Loucy (cell line): ENCODE data around the gene LRRC4B.
"Not testable (repeated sequence)": the region's sequence is repeated elsewhere in the genome, so short reads cannot be mapped to it uniquely, and the experiment has no call there.

ENCODE experiments used
- H2AFZ ChIP-seq: fragments of 200-600 bp; sonication (generic); 2 replicates; pipeline ENCODE4 v1.6.0; 2016; ENCODE audit warnings: antibody characterized with exemption, mild to moderate bottlenecking, low read length, moderate library complexity
- H3F3A ChIP-seq: fragments of 200-600 bp; 2 replicates; pipeline ENCODE4 v1.6.0; 2016; ENCODE audit warnings: antibody characterized with exemption, low read depth, mild to moderate bottlenecking
- H3K27me3 ChIP-seq: fragments of 200-600 bp; sonication (generic); 2 replicates; pipeline ENCODE4 v1.6.1; 2014; ENCODE audit warnings: low read length, mild to moderate bottlenecking; ENCODE audit not compliant: insufficient read depth, poor library complexity, severe bottlenecking
- H3K36me3 ChIP-seq: fragments of 200-600 bp; sonication (generic); 2 replicates; pipeline ENCODE4 v1.6.1; 2016; ENCODE audit warnings: low read length; ENCODE audit not compliant: insufficient read depth
- H3K4me1 ChIP-seq: fragments of 200-600 bp; sonication (generic); 2 replicates; pipeline ENCODE4 v1.5.1; 2014; ENCODE audit warnings: low read length, mild to moderate bottlenecking; ENCODE audit not compliant: insufficient read depth, poor library complexity, severe bottlenecking
- H3K4me2 ChIP-seq: fragments of 200-600 bp; sonication (generic); 2 replicates; pipeline ENCODE4 v1.6.0; 2014; ENCODE audit warnings: antibody characterized with exemption, low read length, low read depth, mild to moderate bottlenecking; ENCODE audit not compliant: poor library complexity, severe bottlenecking
- H3K4me3 ChIP-seq: fragments of 200-600 bp; sonication (generic); 2 replicates; pipeline ENCODE4 v1.5.1; 2014; ENCODE audit warnings: low read length, mild to moderate bottlenecking, mixed read lengths; ENCODE audit not compliant: poor library complexity, severe bottlenecking
- H3K79me2 ChIP-seq: fragments of 200-600 bp; sonication (generic); 2 replicates; pipeline ENCODE4 v1.6.1; 2014; ENCODE audit warnings: low read length; ENCODE audit not compliant: insufficient read depth
- H3K9ac ChIP-seq: fragments of 200-600 bp; sonication (generic); 2 replicates; pipeline ENCODE4 v1.6.0; 2014; ENCODE audit warnings: mild to moderate bottlenecking, low read depth, low read length, moderate library complexity; ENCODE audit not compliant: poor library complexity, severe bottlenecking
- H3K9me2 ChIP-seq: fragments of 200-600 bp; sonication (generic); replicated peaks from 2 replicates; pipeline ENCODE4 v1.6.1; 2016; ENCODE audit warnings: low read depth, low read length, mixed read lengths
- H3K9me3 ChIP-seq: fragments of 200-600 bp; sonication (generic); 2 replicates; pipeline ENCODE4 v1.6.1; 2014; ENCODE audit warnings: mild to moderate bottlenecking, antibody characterized with exemption, low read length, low read depth; ENCODE audit not compliant: insufficient read depth
- H4K20me1 ChIP-seq: fragments of 200-600 bp; sonication (generic); 2 replicates; pipeline ENCODE4 v1.6.0; 2014; ENCODE audit warnings: antibody characterized with exemption, low read length, mild to moderate bottlenecking; ENCODE audit not compliant: insufficient read depth, poor library complexity, severe bottlenecking
- CTCF ChIP-seq: fragments of 200-600 bp; sonication (generic); conservative IDR thresholded peaks from 2 replicates; pipeline ENCODE4 v1.5.1; 2014; ENCODE audit warnings: mild to moderate bottlenecking, antibody characterized with exemption, low read length
- EZH2phosphoT487 ChIP-seq: fragments of 200-600 bp; IDR thresholded peaks from 2 replicates; pipeline ENCODE4 v1.6.1; 2018; ENCODE audit warnings: antibody characterized with exemption, mild to moderate bottlenecking, moderate library complexity, borderline replicate concordance

Gene LRRC4B, protein sequence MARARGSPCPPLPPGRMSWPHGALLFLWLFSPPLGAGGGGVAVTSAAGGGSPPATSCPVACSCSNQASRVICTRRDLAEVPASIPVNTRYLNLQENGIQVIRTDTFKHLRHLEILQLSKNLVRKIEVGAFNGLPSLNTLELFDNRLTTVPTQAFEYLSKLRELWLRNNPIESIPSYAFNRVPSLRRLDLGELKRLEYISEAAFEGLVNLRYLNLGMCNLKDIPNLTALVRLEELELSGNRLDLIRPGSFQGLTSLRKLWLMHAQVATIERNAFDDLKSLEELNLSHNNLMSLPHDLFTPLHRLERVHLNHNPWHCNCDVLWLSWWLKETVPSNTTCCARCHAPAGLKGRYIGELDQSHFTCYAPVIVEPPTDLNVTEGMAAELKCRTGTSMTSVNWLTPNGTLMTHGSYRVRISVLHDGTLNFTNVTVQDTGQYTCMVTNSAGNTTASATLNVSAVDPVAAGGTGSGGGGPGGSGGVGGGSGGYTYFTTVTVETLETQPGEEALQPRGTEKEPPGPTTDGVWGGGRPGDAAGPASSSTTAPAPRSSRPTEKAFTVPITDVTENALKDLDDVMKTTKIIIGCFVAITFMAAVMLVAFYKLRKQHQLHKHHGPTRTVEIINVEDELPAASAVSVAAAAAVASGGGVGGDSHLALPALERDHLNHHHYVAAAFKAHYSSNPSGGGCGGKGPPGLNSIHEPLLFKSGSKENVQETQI

DNA sequence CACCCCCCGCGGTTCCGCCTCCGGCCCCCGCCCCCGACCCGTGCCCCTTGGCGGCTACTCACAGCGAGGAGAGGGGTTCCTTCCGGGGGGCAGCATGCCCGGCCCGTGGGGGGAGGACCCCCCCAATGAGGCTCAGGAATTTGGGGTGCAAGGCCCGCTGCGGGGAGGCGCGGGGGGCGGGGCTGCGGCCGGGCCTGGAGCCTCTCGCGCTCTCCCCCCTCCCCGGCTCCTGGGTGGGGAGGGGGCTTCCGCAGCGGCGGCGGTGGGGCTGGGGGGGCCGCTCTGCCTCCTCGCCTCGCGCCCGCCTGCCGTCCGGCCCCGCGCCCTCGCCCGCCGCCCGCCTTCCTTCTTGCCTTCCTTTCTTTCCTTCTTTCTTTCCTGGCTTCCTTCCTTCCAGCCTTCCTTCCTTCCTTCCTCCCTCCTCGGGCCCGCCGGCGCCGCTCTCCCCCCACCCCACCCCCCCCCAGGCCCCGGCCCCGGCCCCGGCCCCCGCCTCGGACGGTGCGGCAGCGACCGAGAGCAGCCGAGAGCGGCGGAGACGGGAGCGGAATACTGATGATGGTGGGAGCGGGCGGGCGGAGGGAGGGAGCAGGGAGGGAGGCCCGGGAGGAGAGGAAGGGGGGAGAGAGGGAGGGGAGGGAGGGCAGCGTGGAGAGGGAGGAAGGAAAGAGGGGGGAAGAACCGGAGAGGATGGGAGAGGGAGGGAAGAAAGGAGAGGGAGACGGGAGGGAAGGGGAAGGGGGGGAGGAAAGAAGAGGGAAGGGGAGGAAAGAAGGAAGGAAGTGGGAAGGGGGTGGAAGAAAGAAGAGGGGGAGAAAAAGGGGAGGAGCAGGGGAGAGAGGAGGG is at the start of gene LRRC4B:
LRRC4B (minus strand) TSS at position 554 of the 846 bp plus-strand sequence. CDS start 19,597 bp downstream, outside the sequence.
- Histone ChIP-seq H3K79me2 (no peaks in the 10 kb centered on the region), H3F3A (no peaks in the 10 kb centered on the region), H3K9ac (no peak within 1 kb of the TSS), H3K9me3 (no peaks in the 10 kb centered on the region), H4K20me1 (no peaks in the 10 kb centered on the region), H3K36me3 (no peaks in the 10 kb centered on the region), H3K4me2 (no peak within 1 kb of the TSS), H2AFZ (no peak within 1 kb of the TSS), H3K4me3 (no peak within 1 kb of the TSS), H3K27me3 (no peaks in the 10 kb centered on the region), H3K9me2 (no peaks in the 10 kb centered on the region), H3K4me1 (no peaks in the 10 kb centered on the region)
- TF ChIP-seq EZH2phosphoT487 (no peak), CTCF (no peak)

- H3K9me3 ChIP-seq, H3K9me2 ChIP-seq, H3K36me3 ChIP-seq, H3K4me2 ChIP-seq, H3K79me2 ChIP-seq, H3K9ac ChIP-seq, H3F3A ChIP-seq, H3K27me3 ChIP-seq, H3K4me3 ChIP-seq, H3K4me1 ChIP-seq, H2AFZ ChIP-seq, H4K20me1 ChIP-seq: not testable (repeated sequence)
Observed at GRCh38 chr19:50612504-50613404, 44.5 kb upstream of the LRRC4B start.

DNA sequence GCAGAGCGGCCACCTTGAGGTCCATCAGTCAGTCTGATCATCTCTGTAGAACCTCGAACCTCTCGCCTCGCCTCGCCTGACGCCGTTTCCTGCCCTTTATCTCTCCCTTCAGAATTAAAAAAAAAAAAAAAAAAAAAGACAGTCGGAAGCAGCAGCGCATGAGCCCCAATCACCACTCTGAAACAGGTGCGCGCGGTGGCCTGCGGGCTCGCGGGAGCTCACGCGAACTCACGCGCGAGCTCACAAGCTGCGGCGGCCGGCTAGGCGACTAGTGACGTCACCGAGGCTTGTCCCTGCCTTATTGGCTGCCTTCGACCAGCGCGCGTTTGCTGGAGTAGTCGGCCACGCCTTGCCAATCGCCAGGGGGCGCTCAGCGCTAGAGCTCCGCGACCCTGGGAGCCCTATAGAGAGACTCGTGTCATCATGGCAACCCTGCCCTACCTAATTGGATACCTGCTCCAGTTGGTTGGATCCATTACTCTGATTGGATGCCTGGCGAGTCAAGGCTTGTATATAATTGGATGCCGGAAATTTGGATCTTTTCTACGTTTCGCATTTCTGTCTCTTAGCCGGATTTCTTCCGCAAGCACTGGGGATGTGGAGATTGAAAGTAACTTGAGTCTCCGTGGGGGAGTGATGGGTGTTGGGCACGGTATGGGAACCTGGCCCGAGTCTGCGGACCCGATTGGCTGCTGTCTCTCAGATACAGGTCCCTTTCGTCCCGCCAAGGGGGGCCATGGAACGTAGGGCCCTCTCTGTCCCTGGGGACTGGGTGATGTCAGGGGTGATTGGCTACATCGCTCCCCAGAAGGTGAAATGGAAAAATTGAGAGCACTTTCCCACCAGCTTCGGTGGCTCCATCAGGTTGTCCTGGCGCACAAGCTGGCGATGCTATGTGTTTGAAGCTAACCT is 39.9 kb upstream of the LRRC4B start:
- Histone ChIP-seq H3K27me3 (no peaks in the 10 kb centered on the region), H3K4me1 (no peaks in the 10 kb centered on the region), H2AFZ (no peak overlapping the region), H3K4me3 (no peak overlapping the region), H3K36me3 (no peaks in the 10 kb centered on the region), H3K9me2 (no peaks in the 10 kb centered on the region), H3K9me3 (no peaks in the 10 kb centered on the region; the same call in 1 of the 2 replicates), H3K4me2 (no peak overlapping the region), H3K79me2 (no peaks in the 10 kb centered on the region), H3K9ac (no peak overlapping the region), H4K20me1 (no peaks in the 10 kb centered on the region), H3F3A (no peaks in the 10 kb centered on the region)
- no peak for TF ChIP-seq EZH2phosphoT487
- no peak for TF ChIP-seq CTCF
